HG03575 (cell line): ENCODE data around the gene KIF1A.
"Not testable (repeated sequence)": the region's sequence is repeated elsewhere in the genome, so short reads cannot be mapped to it uniquely, and the experiment has no call there.

Experiments used
- ATAC-seq: cut with Tn5 transposase; IDR thresholded peaks from one replicate; pipeline ENCODE4 v1.9.1; 2021; ENCODE audit not compliant: unreplicated experiment, insufficient number of reproducible peaks, low FRiP score; ENCODE audit errors: extremely low read depth

KIF1A gene

GRCh38 chr2:240781471-240782220 is 38.4 kb downstream of the KIF1A start:
- no peak for ATAC-seq

DNA sequence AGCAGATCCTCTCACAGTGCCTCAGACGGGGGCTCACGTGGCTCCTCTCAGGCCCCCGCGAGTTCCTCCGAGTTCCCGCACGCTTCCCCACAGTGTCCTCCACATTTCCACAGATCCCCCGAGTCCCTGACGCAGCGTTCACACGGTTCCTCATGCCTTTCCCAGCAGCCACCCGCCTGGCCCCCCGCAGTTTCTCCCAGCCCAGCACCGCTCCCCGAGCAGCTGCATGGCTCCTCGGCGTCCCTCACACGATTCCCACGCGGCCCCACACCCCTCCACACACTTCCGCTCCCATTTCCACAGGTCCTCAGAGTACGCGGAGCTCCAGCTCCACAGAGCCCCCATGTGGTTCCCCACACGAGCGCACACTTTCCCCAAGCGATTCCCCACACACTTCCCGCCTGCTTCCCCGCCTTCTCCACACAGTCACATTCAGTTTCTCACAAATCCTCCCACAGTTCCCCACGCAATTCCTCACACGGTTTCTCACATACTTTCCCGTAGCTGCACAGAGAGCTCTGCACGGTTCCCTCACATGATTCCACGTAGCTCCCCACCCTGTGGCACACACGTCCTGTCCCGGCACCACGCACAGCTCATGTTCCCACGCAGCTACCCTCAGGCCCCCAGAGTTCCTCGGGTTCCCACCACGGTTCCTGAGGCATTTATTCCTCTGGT is 39.9 kb downstream of the KIF1A start:
- ATAC-seq: no peak

GRCh38 chr2:240779250-240779832 is 40.7 kb downstream of the KIF1A start:
- not testable (repeated sequence) for ATAC-seq

DNA sequence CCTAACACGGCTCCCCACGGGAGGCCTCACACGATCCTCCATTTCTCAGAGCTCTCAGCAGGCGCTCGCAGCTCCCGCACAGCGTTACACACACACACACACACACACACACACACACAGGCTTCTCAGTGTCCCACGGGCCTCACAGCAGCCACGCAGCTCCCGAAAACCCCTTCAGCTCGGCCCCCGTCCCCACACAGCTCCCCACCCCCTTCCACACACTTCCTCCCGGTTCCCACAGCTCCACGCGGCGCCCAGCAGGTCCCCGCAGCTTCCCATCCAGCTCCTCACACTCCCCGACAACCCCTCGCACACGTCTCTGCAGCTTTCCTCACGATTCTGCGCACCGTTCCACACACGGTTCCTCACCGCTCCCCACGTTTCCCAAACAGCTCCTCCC is 41.6 kb downstream of the KIF1A start:
- ATAC-seq: no peak

DNA sequence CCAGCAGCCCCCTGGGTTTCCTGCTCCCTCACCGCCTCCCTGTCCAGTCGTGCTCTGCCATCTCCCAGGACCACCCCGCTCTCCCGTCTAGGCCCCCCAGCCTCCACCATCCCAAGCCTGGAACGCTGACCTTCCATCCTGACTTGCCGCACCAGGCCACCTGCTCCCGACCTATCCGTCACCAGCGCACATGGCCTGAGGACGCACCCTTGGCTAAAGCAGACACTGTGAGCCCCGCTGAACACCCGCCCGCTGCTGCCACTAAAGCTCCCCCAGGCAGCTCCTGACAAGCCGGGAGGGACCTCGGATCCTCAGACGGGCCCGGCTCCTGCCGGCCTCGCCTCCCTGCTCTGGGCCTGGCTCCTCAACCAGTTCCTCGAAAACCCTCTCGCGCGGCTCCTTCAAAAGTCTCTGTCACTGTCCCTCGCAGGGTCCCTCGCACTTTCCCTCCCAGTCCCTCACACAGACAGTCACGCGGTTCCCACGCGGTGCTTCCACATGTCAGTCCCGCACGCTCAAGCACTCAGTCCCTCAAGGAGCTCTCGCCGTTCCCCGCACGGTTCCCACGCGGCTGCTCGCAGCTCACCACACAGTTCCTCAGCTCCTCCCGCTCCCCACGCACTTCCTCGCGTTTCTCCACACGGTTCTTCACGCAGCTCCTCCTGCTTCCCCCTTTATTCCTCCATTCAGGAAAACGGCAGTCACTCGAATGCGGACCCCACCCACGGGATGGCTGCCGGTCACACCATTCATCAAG is 42.4 kb downstream of the KIF1A start:
- no peak for ATAC-seq

GRCh38 chr2:240775905-240776304 is 44.1 kb downstream of the KIF1A start:
- no peak for ATAC-seq

GRCh38 chr2:240774856-240775255 is 45.2 kb downstream of the KIF1A start:
- no peak for ATAC-seq

GRCh38 chr2:240769096-240769495 is 50.9 kb downstream of the KIF1A start:
- ATAC-seq: no peak

DNA sequence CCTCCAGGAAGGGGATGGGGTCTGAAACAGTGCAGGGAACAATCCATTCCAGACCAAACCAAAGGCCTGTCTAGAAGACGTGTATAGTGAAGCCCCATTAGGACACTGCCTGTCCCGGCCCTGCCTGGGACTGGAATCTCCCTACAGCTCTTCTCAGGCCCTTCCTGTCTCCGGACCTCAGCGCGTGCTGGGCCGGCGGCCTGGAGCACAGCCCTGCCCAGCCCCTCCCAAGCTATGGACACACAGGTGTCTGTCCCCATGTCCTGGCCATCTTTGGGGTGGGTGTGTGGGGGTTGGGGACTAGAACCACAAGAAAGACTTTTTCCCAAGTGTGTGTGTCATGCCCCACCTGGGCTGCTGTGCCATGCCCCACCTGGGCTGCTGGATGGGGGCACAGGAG is 51.8 kb downstream of the KIF1A start:
- no peak for ATAC-seq

GRCh38 chr2:240767341-240767740 is 52.7 kb downstream of the KIF1A start:
- ATAC-seq: no peak

DNA sequence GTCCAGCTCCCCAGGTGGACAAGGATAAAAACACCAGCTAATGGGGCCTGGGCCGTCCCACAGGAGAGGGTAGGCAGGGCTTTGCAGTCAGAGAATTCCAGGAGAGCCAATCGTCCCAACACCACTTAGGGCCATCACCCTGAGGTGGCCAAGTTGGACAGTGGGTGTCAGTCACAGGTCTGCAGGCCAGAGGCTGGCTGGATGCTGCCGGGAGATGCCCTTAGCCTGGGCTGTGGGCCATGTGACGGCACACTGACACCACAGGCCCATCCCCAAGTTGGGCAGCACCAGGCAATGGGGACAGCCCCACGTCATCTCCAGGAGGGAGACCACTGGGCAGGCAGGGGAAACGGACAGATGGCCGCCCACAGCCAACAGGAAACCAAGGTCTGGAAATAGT is 53.9 kb downstream of the KIF1A start:
- no peak for ATAC-seq

GRCh38 chr2:240765007-240765406 is 55.0 kb downstream of the KIF1A start:
- ATAC-seq: no peak

GRCh38 chr2:240764605-240765004 is 55.4 kb downstream of the KIF1A start:
- ATAC-seq: no peak

DNA sequence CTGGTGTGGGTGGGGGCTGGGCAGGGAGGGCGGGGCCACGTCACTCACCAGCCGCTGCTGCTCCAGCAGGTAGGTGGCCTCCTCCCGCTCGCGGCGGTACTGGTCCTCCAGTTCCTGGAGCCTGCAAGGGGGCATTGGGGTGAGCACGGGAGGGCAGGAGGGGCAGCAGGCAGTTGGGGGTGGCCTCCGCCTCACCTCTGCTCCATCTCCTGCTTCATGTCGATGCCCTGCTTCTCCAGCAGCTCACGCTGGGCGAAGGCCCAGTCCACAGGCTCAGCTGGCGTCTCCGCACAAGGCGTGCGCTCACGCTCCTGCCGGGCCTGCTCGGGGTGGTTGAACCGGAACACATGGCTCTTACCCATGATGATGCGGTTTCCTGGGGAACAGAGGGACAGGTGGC is 57.0 kb downstream of the KIF1A start:
- ATAC-seq: no peak

- ATAC-seq: no peak
Observed at GRCh38 chr2:240762249-240762648, 57.8 kb downstream of the KIF1A start.

- ATAC-seq: no peak
Observed at GRCh38 chr2:240760576-240761246, 59.3 kb downstream of the KIF1A start.

- no peak for ATAC-seq
Observed at GRCh38 chr2:240760121-240760520, 59.9 kb downstream of the KIF1A start.

GRCh38 chr2:240759459-240759858 is 60.6 kb downstream of the KIF1A start:
- no peak for ATAC-seq

GRCh38 chr2:240757086-240757614 is 62.9 kb downstream of the KIF1A start:
- no peak for ATAC-seq
